Activated CD4-positive, alpha-beta T cell treated with anti-CD3 and anti-CD28 coated beads for 24 hours (primary cell): Measurements from ENCODE around the gene MYO5B.

Experiments used
- DNase-seq, 2 donors: peaks; one replicate each; pipeline ENCODE4 v3.0.0-alpha.2; 2020; ENCODE audit warnings: low read depth in 2 of 2

The MYO5B gene

GRCh38 chr18:49970319-49970718, 224.6 kb downstream of the MYO5B start:
- DNase-seq: no peak

- DNase-seq: no peak
These were observed 226.2 kb downstream of the MYO5B start for GRCh38 chr18:49968644-49969309.

- no peak for DNase-seq
These were observed 227.2 kb downstream of the MYO5B start for GRCh38 chr18:49967636-49968313.

- DNase-seq: no peak
These were observed 227.8 kb downstream of the MYO5B start for GRCh38 chr18:49967171-49967570.

- DNase-seq: no peak
These were observed 228.9 kb downstream of the MYO5B start for GRCh38 chr18:49966090-49966489.

- DNase-seq: no peak
These were observed 231.7 kb downstream of the MYO5B start for GRCh38 chr18:49963217-49963616.

GRCh38 chr18:49961271-49961670, 233.7 kb downstream of the MYO5B start:
- no peak for DNase-seq

- DNase-seq: no peak
These were observed 234.6 kb downstream of the MYO5B start for GRCh38 chr18:49960376-49960775.

GRCh38 chr18:49959176-49959575, 235.8 kb downstream of the MYO5B start:
- DNase-seq: no peak

GRCh38 chr18:49955263-49955662, 239.7 kb downstream of the MYO5B start:
- DNase-seq: no peak

- no peak for DNase-seq
These were observed 241.6 kb downstream of the MYO5B start for GRCh38 chr18:49953391-49953790.

GRCh38 chr18:49949951-49950395, 245.0 kb downstream of the MYO5B start:
- DNase-seq: no peak

- DNase-seq: no peak
These were observed 246.0 kb downstream of the MYO5B start for GRCh38 chr18:49948975-49949374.

GRCh38 chr18:49944663-49945062, 250.3 kb downstream of the MYO5B start:
- DNase-seq: no peak

GRCh38 chr18:49936821-49937220, 258.1 kb downstream of the MYO5B start:
- no peak for DNase-seq

- DNase-seq: no peak
These were observed 259.7 kb downstream of the MYO5B start for GRCh38 chr18:49935215-49935614.

GRCh38 chr18:49934457-49934856, 260.5 kb downstream of the MYO5B start:
- no peak for DNase-seq

- no peak for DNase-seq
These were observed 261.3 kb downstream of the MYO5B start for GRCh38 chr18:49933530-49934128.

GRCh38 chr18:49931760-49932159, 263.2 kb downstream of the MYO5B start:
- no peak for DNase-seq

GRCh38 chr18:49931179-49931578, 263.8 kb downstream of the MYO5B start:
- DNase-seq: no peak

- no peak for DNase-seq
These were observed 268.7 kb downstream of the MYO5B start for GRCh38 chr18:49926106-49926745.

- DNase-seq: no peak
These were observed 270.5 kb downstream of the MYO5B start for GRCh38 chr18:49924293-49924983.
